ENCODE measurements around the gene RAB17.

Gene RAB17

DNA sequence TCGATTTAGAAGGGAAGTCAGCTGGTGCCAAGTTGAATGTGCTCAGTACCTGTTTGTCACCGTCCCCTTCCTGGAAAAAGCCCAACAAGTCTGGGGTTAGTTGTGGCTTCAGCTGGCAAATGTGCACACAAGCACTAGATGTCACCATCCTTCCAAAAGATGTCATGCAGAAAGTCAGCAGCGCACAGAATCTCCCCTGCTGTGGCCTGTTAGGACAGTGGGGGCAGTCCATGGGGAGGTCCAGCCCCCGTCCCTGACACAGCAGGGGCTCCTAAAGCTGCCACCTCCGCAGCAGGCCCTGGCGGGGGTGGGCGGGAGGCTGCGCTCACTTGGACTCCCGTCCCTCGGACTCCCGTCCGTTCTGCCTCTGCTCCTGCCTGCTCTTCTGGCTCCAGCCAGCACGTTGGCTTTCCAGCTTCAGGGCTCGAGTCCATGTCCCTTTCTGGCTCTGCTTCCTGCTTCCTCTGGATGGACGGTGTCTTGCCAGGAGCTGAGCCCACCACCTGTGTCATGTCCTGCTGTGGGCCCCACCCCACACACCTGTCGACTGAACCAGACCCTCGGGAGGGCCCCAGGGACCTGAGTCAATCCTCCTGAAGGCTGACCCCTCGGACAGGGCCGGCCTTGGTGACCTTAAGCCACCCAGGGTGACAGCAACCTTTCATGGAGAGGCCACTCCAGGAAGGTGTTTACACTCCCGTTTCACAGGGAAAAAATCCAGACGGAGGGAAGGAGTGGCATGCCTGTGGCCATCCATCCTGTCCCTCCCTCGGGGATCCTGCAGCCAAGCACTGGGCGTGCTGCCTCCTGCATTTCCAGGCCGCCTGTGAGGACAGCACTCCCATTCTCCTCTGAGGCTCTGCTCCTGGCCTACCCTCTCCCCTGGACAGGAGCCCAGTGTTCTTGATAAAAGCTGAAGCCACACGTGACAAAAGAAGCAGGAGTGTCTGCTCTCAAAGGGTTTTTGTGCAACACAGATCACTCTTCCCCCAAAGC lies 8.5 kb downstream of the RAB17 start:
- peak overlapping the region; percentile 90 for H3K4me2 ChIP-seq (ENCODE audit: low read length)
- H3K27me3 ChIP-seq (ENCODE audit: control insufficient read depth, insufficient read depth, low read length): peaks cover 9% of the 10 kb centered on the region
- no peaks in the 10 kb centered on the region for H3K36me3 ChIP-seq (ENCODE audit: insufficient read depth, low read length)
- H3K4me1 ChIP-seq (ENCODE audit: control insufficient read depth, insufficient read depth, low read length): peaks cover 11% of the 10 kb centered on the region
- no peak overlapping the region for H3K9ac ChIP-seq (ENCODE audit: low read depth, low read length)
- peak overlapping the region; percentile 64 for H3K4me3 ChIP-seq (ENCODE audit: low read length)
- H3K9me3 ChIP-seq (replicated peaks; ENCODE audit: low read length): no peaks in the 10 kb centered on the region

DNA sequence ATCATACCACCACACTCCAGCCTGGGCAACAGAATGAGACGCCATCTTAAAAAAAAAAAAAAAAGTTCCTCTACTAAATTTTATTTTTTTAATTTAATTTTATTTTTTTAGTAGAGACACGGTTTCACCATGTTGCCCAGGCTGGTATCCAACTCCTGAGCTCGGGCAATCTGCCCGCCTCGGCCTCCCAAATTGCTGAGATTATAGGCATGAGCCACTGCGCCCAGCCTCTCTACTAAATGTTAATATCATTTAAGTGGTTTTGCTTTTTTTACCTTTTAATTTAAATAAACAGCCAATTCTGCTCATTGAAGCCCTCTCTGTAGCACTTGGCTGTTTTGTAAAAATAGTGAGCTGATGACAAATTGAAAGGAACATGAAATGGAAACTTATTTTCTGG lies 9.2 kb downstream of the RAB17 start:
- H3K4me3 ChIP-seq (ENCODE audit: low read length): peak overlapping the region; percentile 64
- H3K27me3 ChIP-seq (ENCODE audit: control insufficient read depth, insufficient read depth, low read length): peaks cover 9% of the 10 kb centered on the region
- H3K9me3 ChIP-seq (replicated peaks; ENCODE audit: low read length): no peaks in the 10 kb centered on the region
- H3K4me1 ChIP-seq (ENCODE audit: control insufficient read depth, insufficient read depth, low read length): peaks cover 11% of the 10 kb centered on the region
- H3K4me2 ChIP-seq (ENCODE audit: low read length): peak overlapping the region; percentile 90
- H3K9ac ChIP-seq (ENCODE audit: low read depth, low read length): no peak overlapping the region
- H3K36me3 ChIP-seq (ENCODE audit: insufficient read depth, low read length): no peaks in the 10 kb centered on the region

GRCh38 chr2:237577956-237578870 lies 12.3 kb downstream of the RAB17 start:
- H3K36me3 ChIP-seq (ENCODE audit: insufficient read depth, low read length): no peaks in the 10 kb centered on the region
- peaks cover 9% of the 10 kb centered on the region for H3K27me3 ChIP-seq (ENCODE audit: control insufficient read depth, insufficient read depth, low read length)
- H3K4me1 ChIP-seq (ENCODE audit: control insufficient read depth, insufficient read depth, low read length): peaks cover 11% of the 10 kb centered on the region
- no peak overlapping the region for H3K9ac ChIP-seq (ENCODE audit: low read depth, low read length)
- H3K4me3 ChIP-seq (ENCODE audit: low read length): no peak overlapping the region
- no peaks in the 10 kb centered on the region for H3K9me3 ChIP-seq (replicated peaks; ENCODE audit: low read length)
- H3K4me2 ChIP-seq (ENCODE audit: low read length): no peak overlapping the region

DNA sequence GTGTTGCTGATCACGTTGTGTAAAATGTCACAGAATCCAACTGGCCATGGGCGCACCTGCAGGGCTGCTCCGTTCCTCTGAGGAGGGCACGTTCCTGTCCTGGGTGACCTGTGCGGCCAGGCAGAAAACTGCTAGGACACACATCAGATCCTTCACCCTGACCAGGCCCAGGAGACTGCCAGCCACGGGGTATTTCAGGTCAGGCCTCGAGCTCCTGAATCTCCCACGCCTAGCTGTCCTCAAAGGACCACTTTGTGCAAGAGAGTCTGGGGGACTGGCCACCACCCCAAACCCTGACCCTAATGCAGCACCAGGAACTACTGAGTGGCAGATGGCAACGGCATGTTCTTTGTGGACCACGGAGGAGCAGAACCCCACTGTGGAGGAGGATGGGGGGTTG lies 13.1 kb downstream of the RAB17 start:
- H3K9ac ChIP-seq (ENCODE audit: low read depth, low read length): no peak overlapping the region
- no peaks in the 10 kb centered on the region for H3K36me3 ChIP-seq (ENCODE audit: insufficient read depth, low read length)
- H3K9me3 ChIP-seq (replicated peaks; ENCODE audit: low read length): no peaks in the 10 kb centered on the region
- H3K27me3 ChIP-seq (ENCODE audit: control insufficient read depth, insufficient read depth, low read length): peaks cover 9% of the 10 kb centered on the region
- H3K4me2 ChIP-seq (ENCODE audit: low read length): no peak overlapping the region
- H3K4me1 ChIP-seq (ENCODE audit: control insufficient read depth, insufficient read depth, low read length): peaks cover 12% of the 10 kb centered on the region
- H3K4me3 ChIP-seq (ENCODE audit: low read length): no peak overlapping the region

DNA sequence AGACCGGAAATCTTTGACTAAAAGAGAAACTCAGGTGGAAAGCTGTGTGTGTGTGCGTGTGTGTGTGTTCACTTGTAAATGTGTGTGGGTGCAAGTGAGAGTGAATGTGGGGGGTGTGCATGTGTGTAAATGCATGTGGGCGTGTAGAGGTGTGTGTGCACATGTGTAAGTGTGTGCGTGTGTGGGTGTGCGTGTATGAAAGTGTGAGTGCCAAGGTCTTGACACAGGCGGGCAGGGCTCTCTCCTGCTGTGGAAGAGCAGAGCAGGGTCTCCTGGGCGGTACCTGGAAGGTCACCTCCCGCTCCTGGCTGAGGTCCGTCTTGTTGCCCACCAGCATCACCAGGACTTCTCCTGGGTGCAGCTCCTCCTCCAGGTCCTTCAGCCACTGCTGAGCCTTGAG lies 13.6 kb downstream of the RAB17 start:
- H3K4me2 ChIP-seq (ENCODE audit: low read length): no peak overlapping the region
- H3K9ac ChIP-seq (ENCODE audit: low read depth, low read length): no peak overlapping the region
- no peaks in the 10 kb centered on the region for H3K36me3 ChIP-seq (ENCODE audit: insufficient read depth, low read length)
- no peak overlapping the region for H3K4me3 ChIP-seq (ENCODE audit: low read length)
- no peaks in the 10 kb centered on the region for H3K9me3 ChIP-seq (replicated peaks; ENCODE audit: low read length)
- H3K4me1 ChIP-seq (ENCODE audit: control insufficient read depth, insufficient read depth, low read length): peaks cover 12% of the 10 kb centered on the region
- H3K27me3 ChIP-seq (ENCODE audit: control insufficient read depth, insufficient read depth, low read length): peaks cover 9% of the 10 kb centered on the region

GRCh38 chr2:237575869-237576862 lies 14.4 kb downstream of the RAB17 start:
- Histone ChIP-seq H3K9me3 (replicated peaks; ENCODE audit: low read length) (no peaks in the 10 kb centered on the region), H3K4me2 (ENCODE audit: low read length) (no peak overlapping the region), H3K9ac (ENCODE audit: low read depth, low read length) (no peak overlapping the region), H3K4me3 (ENCODE audit: low read length) (no peak overlapping the region), H3K4me1 (ENCODE audit: control insufficient read depth, insufficient read depth, low read length) (peaks cover 9% of the 10 kb centered on the region), H3K27me3 (ENCODE audit: control insufficient read depth, insufficient read depth, low read length) (peaks cover 9% of the 10 kb centered on the region), H3K36me3 (ENCODE audit: insufficient read depth, low read length) (no peaks in the 10 kb centered on the region)

DNA sequence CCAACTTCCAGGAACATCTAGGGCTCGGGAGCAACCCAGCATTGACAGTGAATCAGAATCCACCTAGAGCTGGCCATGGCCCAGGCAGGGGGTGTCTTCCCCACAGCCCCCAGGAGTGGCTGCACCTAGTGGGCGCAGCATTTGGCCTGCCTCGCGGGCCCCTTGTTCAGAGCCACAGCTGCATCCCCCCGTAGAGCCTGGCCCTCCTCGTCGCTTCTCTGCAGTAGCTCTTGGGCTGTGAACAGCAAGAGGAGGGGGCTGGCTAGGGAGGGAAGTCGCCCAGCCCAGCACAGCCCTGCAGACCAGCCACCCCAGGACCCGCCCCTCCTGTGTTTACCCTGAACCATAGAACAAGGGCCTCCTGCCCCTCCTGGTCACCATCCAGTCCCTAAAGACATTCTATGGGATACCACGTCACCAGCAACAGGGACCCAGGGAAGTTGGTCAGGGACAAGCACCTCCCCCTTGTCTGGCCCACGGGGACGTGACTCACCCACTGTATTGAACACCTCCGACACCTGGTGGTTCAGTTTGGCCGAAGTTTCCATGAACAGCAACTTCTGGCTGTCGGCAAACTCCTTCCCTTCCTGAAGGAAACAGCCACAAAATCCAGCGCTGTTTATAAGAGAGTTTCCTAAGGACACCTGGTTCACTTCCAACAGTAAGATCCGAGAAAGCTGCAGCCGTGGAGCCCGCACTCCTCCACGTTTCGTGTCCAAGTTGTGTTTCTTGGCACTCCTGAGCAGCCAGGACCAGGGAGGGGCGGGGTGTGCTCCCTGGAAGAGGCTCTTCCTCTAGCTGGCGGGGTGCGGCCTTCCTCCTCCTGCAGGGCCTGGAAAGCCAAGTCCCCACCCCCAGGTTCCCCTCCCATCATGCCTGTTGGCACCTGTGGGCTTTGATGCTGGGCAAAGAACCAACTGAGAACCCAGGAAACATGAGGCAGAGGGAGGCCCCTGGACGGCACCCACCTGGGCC lies 15.4 kb downstream of the RAB17 start:
- no peak overlapping the region for H3K4me3 ChIP-seq (ENCODE audit: low read length)
- no peak overlapping the region for H3K9ac ChIP-seq (ENCODE audit: low read depth, low read length)
- no peaks in the 10 kb centered on the region for H3K36me3 ChIP-seq (ENCODE audit: insufficient read depth, low read length)

DNA sequence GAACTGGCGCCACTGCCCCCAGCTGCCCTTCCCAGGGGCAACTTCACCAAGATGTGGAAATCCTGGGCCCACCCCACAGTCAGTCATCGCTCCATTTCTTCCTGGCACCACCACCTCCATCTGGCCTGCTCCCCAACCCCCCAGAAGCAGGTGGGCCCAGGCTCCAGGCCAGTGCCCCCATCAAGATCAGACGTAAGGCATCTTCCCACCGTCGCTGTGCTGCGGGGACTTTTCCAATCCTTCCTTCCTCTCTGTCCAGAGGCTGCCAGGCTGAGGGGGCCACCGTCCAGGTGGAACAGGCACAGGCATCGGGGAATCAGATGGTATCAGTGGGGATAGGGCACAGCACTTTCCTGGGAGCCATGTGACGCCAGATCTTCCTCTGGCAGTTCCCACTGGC lies 16.1 kb downstream of the RAB17 start:
- Histone ChIP-seq H3K4me3 (ENCODE audit: low read length) (no peak overlapping the region), H3K4me2 (ENCODE audit: low read length) (no peak overlapping the region), H3K27me3 (ENCODE audit: control insufficient read depth, insufficient read depth, low read length) (peaks cover 6% of the 10 kb centered on the region), H3K36me3 (ENCODE audit: insufficient read depth, low read length) (no peaks in the 10 kb centered on the region), H3K9ac (ENCODE audit: low read depth, low read length) (no peak overlapping the region), H3K9me3 (replicated peaks; ENCODE audit: low read length) (no peaks in the 10 kb centered on the region), H3K4me1 (ENCODE audit: control insufficient read depth, insufficient read depth, low read length) (peaks cover 9% of the 10 kb centered on the region)

More for the DNA sequence above, 15.4 kb downstream of the RAB17 start:
- no peak overlapping the region for H3K4me2 ChIP-seq (ENCODE audit: low read length)
- H3K27me3 ChIP-seq (ENCODE audit: control insufficient read depth, insufficient read depth, low read length): peaks cover 9% of the 10 kb centered on the region
- H3K9me3 ChIP-seq (replicated peaks; ENCODE audit: low read length): no peaks in the 10 kb centered on the region
- peaks cover 9% of the 10 kb centered on the region for H3K4me1 ChIP-seq (ENCODE audit: control insufficient read depth, insufficient read depth, low read length)

- Histone ChIP-seq H3K27me3 (ENCODE audit: control insufficient read depth, insufficient read depth, low read length) (peaks cover under 1% of the 10 kb centered on the region), H3K4me2 (ENCODE audit: low read length) (no peak overlapping the region), H3K4me1 (ENCODE audit: control insufficient read depth, insufficient read depth, low read length) (peaks cover 9% of the 10 kb centered on the region), H3K9me3 (replicated peaks; ENCODE audit: low read length) (no peaks in the 10 kb centered on the region), H3K4me3 (ENCODE audit: low read length) (no peak overlapping the region), H3K9ac (ENCODE audit: low read depth, low read length) (no peak overlapping the region), H3K36me3 (ENCODE audit: insufficient read depth, low read length) (no peaks in the 10 kb centered on the region)
Observed at GRCh38 chr2:237573721-237574415, 16.7 kb downstream of the RAB17 start.
